Medulla oblongata (tissue), 1 donor: ENCODE measurements around the gene LNPEP.
"Not testable (repeated sequence)": the region's sequence is repeated elsewhere in the genome, so short reads cannot be mapped to it uniquely, and the experiment has no call there.

Experiments
- DNase-seq: peaks from one replicate; pipeline ENCODE4 v3.0.0-alpha.2; 2015; ENCODE audit errors: extremely low spot score

Gene LNPEP

DNA sequence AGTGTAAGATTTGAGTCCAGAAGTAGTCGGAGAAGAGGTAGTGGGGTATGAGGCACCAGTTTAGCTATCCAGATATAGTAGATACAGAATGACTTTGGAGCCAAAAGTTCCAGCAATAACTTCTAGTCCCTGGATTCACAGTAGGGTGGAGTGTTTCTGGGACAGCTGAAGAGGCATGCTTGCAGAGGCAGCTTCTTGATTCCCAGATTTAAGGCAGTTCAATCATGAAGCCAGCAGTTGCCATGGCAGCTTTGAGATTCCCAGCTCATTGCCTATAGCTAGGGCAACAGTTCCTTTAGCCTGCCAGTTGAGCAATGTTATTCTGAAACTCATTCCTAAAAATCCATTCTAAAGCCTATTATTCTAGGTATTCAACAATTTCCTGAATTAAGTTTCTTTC lies 127.4 kb downstream of the LNPEP start:
- DNase-seq: no peak

GRCh38 chr5:97065475-97065874 lies 129.6 kb downstream of the LNPEP start:
- no peak for DNase-seq

DNA sequence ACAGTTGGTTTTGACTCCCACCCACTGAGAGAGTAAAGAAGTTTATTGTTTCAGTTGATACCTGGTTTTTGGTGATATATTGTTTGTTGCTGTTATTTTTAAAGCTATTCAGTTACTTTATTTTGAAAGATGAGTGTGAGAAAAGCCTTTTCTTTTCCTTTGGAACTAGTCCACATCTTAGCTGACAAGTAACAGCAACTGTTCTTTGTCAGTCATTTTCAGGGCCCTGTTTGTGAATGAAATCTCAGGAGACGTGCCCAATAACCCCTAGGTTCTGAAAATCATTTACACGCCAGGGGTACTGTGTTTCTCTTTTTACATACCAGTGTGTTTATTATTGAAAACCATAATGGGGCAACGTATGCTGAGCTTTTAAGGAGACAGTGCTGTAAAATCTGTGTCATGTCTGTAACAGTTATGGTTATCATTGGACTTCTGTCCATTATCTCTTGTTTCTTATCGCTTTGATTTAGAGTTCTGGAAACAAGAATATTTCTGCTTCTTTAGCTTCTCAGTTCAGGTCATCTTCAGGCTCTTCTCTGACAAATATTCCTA lies 131.5 kb downstream of the LNPEP start:
- no peak for DNase-seq

DNA sequence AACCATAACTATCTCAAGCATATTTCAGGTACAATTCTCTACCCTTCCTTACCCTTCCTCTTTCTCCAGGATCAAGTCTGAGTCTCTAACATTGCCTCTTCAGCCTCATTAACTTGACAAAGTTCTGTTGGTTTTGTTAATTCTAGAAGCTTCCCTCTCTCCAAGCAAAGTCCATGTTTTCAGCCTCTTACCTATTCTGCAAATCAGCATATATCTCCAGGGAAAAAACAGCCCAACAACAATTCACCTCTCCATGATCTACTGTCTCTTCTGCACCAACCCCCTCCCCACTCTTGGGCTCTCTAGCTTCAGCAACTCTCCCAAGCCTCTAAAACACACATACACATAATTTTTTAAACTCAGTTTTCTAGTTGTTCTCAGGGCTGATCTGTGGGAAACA lies 134.4 kb downstream of the LNPEP start:
- no peak for DNase-seq

DNA sequence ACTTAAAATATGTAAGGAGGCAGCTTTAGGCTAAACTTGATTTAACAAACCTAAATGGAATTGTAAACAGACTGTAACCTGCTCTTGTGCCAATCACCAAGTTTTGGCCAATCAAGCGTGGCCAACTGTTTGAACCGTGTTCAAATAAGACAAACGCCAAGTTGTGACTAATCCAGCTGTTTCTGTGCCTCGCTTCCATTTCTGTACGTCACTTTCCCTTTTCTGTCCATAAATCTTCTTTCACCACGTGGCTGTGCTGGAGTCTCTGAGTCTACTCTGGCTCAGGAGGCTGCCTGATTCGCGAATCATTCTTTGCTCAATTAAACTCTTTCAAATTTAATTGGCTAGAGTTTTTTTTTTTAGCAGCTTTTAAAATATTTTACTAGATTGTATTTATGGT lies 135.2 kb downstream of the LNPEP start:
- peak; percentile 82 for DNase-seq

GRCh38 chr5:97071993-97072392 lies 136.1 kb downstream of the LNPEP start:
- no peak for DNase-seq

- no peak for DNase-seq
These were observed 136.8 kb downstream of the LNPEP start for GRCh38 chr5:97072696-97073095.

DNA sequence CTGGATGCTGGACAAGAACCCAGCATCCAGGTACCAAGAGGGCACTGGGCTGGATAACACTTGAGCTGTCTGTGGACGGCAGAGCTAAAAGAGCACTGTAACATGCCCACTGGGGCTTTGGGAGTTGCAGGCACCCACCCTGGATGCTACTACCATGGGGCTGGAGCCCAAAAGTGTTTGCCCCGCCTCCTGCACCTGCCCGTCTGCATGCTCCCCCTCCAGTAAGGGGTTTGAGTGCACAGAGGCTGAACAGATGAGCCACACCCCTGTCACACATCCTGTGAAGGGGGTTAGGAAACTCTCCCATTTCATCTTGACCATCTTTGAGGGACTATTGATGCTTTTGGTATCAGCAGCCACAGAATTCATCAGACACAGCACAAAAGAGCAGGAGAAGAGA lies 137.5 kb downstream of the LNPEP start:
- no peak for DNase-seq

DNA sequence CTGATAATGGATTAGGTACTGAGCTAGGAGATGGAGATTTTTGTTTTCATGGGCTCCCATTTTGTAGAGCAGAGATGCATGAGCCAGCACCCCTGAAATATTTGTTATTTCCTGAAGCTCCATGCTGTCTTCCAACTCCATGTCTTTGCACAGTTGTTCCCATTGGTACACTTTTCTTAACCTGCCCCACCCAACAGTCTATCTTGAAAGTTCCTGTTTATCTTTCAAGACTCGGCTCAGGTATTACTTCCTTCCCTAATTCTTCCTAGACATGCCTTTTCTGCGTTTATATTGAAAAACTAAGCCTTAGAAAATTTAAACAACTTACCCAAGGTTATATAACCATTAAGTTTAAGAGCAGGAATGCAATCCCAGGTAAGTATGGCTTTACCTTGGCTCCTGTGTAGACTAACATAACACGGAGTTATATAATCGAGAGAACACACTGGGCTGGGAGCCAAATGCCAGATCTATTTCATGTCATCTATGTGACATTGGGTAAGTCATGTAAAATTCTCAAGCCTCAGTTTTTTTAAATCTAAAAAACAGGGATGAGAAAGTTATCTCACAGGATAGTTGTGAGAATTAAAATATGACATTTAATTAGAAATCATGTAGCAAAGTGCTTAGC lies 139.1 kb downstream of the LNPEP start:
- no peak for DNase-seq

DNA sequence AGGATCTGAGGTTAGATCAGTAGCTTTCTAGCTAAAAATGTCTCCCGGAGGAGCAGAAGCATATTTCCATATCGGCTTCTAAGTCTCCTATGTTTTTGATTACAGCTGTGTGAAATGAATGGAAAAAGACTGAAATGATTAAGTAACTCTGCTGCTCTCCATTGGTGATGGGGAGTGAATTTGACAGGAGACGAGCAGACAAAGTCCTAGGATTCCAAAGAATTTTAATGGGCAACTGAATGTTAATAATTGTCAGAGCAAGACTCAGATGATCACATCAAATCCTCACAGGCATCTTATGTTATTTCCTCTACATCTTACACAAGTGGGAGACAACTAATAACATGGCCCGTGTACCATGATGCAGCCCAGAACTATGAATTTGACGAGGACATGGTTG lies 139.8 kb downstream of the LNPEP start:
- DNase-seq: no peak

DNA sequence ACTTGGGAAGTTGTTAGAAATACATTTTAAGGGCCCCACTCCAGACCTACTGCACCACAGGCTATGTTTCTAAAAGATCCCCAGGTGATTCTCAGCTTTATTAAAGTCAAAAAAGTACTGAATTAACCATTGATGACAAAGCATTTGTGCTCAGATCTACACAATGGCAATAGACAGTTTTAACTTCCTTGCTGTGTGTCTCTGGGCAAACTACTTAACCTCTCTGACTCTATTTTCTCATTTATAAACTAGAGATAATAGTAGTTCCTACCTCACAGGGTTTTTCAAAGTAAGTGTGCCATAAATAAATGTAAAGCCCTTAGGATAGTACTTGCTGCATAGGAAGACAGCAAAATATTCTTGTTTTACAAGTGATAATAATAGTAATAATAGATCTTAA lies 140.2 kb downstream of the LNPEP start:
- DNase-seq: no peak

DNA sequence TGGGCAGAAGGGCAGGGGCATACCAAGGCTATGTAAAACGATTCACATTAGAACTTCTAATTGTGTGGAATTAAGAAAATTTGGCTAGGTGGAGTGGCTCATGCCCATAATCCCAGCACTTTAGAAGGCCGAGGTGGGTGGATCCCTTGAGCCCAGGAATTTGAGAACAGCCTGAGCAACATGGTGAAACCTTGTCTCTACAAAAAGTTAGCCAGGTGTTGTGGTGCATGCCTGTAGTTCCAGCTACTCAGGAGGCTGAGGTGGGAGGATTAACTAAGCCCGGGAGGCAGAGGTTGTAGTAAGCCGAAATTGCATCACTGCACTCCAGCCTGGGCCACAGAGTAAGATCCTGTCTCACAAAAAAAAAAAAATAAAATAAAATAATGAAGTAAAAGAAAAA lies 141.4 kb downstream of the LNPEP start:
- DNase-seq: no peak

DNA sequence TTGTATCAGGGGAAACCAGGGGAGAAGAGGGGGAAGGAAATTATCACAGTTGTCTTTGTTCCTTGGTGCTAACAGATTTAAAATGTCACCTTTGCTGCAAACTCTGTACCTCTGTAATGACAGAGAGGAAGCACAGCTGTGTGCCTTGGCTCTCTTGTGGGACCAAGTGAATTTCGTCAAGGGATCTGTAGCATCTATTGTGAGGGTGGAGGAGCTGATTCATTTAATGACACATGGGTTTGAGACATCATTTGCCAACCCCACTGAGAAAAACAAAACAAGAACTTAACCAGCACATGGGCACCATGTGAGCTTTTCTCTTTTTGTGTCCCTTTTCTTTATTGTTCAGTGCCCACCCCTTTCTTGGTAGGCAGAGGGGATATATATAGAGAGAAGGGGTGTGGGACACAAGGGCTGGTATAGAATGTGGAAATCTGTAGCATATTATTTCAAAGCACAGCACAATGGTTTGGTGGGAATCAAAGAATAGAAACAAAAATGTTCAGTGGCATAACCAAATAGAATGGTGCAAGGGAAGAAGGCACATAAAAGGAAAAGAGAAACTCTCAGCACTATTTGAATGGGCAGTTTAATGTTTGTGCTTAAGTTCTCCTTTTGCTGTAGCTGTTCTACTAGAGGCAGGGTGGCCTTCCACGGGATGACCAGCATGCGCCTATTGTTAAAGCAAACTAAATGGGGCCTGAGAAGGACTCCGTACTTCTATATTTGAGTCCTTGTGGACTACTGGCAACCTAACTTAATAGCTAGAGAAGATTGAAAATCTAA lies 143.3 kb downstream of the LNPEP start:
- DNase-seq: no peak

GRCh38 chr5:97084782-97085458 lies 149.0 kb downstream of the LNPEP start:
- not testable (repeated sequence) for DNase-seq

DNA sequence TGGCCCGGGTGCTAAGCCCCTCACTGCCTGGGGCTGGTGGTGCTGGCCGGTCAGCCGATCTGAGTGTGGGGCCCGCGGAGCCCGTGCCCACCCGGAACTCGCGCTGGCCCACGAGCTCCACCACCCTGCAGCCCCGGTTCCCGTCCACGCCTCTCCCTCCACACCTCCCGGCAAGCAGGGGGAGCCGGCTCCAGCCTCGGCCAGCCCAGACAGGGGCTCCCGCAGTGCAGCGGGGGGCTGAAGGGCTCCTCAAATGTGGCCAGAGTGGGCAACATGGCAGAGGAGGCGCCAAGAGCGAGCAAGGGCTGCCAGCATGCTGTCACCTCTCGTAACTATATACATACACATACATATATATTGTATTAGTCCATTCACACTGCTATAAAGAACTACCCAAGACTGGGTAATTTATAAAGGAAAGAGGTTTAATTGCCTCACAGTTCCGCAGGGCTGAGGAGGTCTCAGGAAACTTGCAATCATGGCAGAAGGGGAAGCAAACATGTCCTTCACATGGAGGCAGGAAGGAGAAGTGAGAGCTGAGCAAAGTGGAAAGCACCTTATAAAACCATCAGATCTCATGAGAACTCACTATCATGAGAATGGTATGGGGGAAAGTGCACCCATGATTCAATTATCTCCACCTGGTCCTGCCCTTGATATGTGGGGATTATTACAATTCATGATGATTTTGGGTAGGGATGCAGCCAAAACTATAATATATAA lies 149.7 kb downstream of the LNPEP start:
- DNase-seq: no peak
